SJCRH30 (cell line): ENCODE measurements around the gene KNDC1. TPM values are rescaled to one million over a fixed set of nuclear protein-coding genes. Genes with fewer than 3 reads are reported as not detected.

Experiments used
- DNase-seq, 2 experiments: peaks; one replicate each; pipeline ENCODE4 v3.0.0-alpha.2; 2015 to 2020
- H3K27ac ChIP-seq: fragments of 250-450 bp; sonication (Bioruptor Pico); 2 replicates; pipeline ENCODE4 v1.5.1; 2020; ENCODE audit warnings: mild to moderate bottlenecking, moderate library complexity
- H3K27me3 ChIP-seq: fragments of 250-450 bp; sonication (Bioruptor Pico); 2 replicates; pipeline ENCODE4 v1.5.1; 2020; ENCODE audit warnings: mild to moderate bottlenecking, moderate library complexity
- H3K36me3 ChIP-seq: fragments of 250-450 bp; sonication (Bioruptor Pico); 2 replicates; pipeline ENCODE4 v1.5.1; 2020; ENCODE audit warnings: mild to moderate bottlenecking, moderate library complexity
- H3K4me1 ChIP-seq: fragments of 250-450 bp; sonication (Bioruptor Pico); 2 replicates; pipeline ENCODE4 v1.5.1; 2020; ENCODE audit warnings: mild to moderate bottlenecking, moderate library complexity
- H3K4me3 ChIP-seq: fragments of 250-450 bp; sonication (Bioruptor Pico); 2 replicates; pipeline ENCODE4 v1.5.1; 2020; ENCODE audit warnings: mild to moderate bottlenecking, moderate library complexity
- H3K9me3 ChIP-seq: fragments of 250-450 bp; sonication (Bioruptor Pico); replicated peaks from 2 replicates; pipeline ENCODE4 v1.5.1; 2020; ENCODE audit warnings: mild to moderate bottlenecking, moderate library complexity
- total RNA-seq: library from RNA; depleted of rRNA; stranded (reverse); fragments of >200 nt; shearing (Covaris generic); gene quantifications from 2 replicates; pipeline ENCODE4 v1.2.3, GENCODE V29; 2014

The KNDC1 gene
- total RNA-seq, 1 experiment from 2014 or later: 1.1 TPM

GRCh38 chr10:133201948-133202725, 42.1 kb downstream of the KNDC1 start:
- Histone ChIP-seq H3K4me3 (no peak overlapping the region), H3K4me1 (no peaks in the 10 kb centered on the region), H3K27me3 (no peaks in the 10 kb centered on the region), H3K9me3 (no peaks in the 10 kb centered on the region), H3K36me3 (no peaks in the 10 kb centered on the region), H3K27ac (no peak overlapping the region)
- no peak for DNase-seq

- no peaks in the 10 kb centered on the region for H3K9me3 ChIP-seq
- DNase-seq: no peak
- H3K4me1 ChIP-seq: no peaks in the 10 kb centered on the region
These were observed 43.0 kb downstream of the KNDC1 start for GRCh38 chr10:133202778-133203651.

GRCh38 chr10:133203652-133204195, 43.7 kb downstream of the KNDC1 start:
- no peak overlapping the region for H3K27ac ChIP-seq
- no peaks in the 10 kb centered on the region for H3K4me1 ChIP-seq
- no peak for DNase-seq
- H3K9me3 ChIP-seq: no peaks in the 10 kb centered on the region
- no peak overlapping the region for H3K4me3 ChIP-seq
- no peaks in the 10 kb centered on the region for H3K27me3 ChIP-seq
- H3K36me3 ChIP-seq: no peaks in the 10 kb centered on the region

More at GRCh38 chr10:133202778-133203651, 43.0 kb downstream of the KNDC1 start:
- H3K27ac ChIP-seq: no peak overlapping the region
- no peaks in the 10 kb centered on the region for H3K27me3 ChIP-seq
- H3K36me3 ChIP-seq: no peaks in the 10 kb centered on the region
- H3K4me3 ChIP-seq: no peak overlapping the region

- Histone ChIP-seq H3K36me3 (no peaks in the 10 kb centered on the region), H3K27me3 (no peaks in the 10 kb centered on the region), H3K9me3 (no peaks in the 10 kb centered on the region), H3K4me1 (no peaks in the 10 kb centered on the region), H3K27ac (no peak overlapping the region), H3K4me3 (no peak overlapping the region)
- DNase-seq: no peak
These were observed 44.4 kb downstream of the KNDC1 start for GRCh38 chr10:133204226-133205015.

GRCh38 chr10:133205146-133205545, 45.1 kb downstream of the KNDC1 start:
- Histone ChIP-seq H3K27ac (no peak overlapping the region), H3K4me3 (no peak overlapping the region), H3K9me3 (no peaks in the 10 kb centered on the region), H3K27me3 (no peaks in the 10 kb centered on the region), H3K4me1 (no peaks in the 10 kb centered on the region), H3K36me3 (no peaks in the 10 kb centered on the region)
- DNase-seq: no peak

GRCh38 chr10:133206356-133207040, 46.5 kb downstream of the KNDC1 start:
- H3K27ac ChIP-seq: no peak overlapping the region
- no peaks in the 10 kb centered on the region for H3K36me3 ChIP-seq
- no peak overlapping the region for H3K4me3 ChIP-seq
- no peaks in the 10 kb centered on the region for H3K27me3 ChIP-seq
- H3K9me3 ChIP-seq: no peaks in the 10 kb centered on the region
- no peak for DNase-seq
- H3K4me1 ChIP-seq: no peaks in the 10 kb centered on the region

- no peaks in the 10 kb centered on the region for H3K27me3 ChIP-seq
- no peaks in the 10 kb centered on the region for H3K4me1 ChIP-seq
- DNase-seq: no peak
- no peak overlapping the region for H3K4me3 ChIP-seq
- no peak overlapping the region for H3K27ac ChIP-seq
- no peaks in the 10 kb centered on the region for H3K36me3 ChIP-seq
- H3K9me3 ChIP-seq: no peaks in the 10 kb centered on the region
These were observed 47.1 kb downstream of the KNDC1 start for GRCh38 chr10:133207041-133207600.

- Histone ChIP-seq H3K9me3 (no peaks in the 10 kb centered on the region), H3K27me3 (no peaks in the 10 kb centered on the region), H3K36me3 (no peaks in the 10 kb centered on the region), H3K4me1 (no peaks in the 10 kb centered on the region), H3K27ac (no peak overlapping the region), H3K4me3 (no peak overlapping the region)
- no peak for DNase-seq
These were observed 47.6 kb downstream of the KNDC1 start for GRCh38 chr10:133207627-133208026.

- no peaks in the 10 kb centered on the region for H3K27me3 ChIP-seq
- no peak for DNase-seq
- no peak overlapping the region for H3K4me3 ChIP-seq
- H3K4me1 ChIP-seq: no peaks in the 10 kb centered on the region
- H3K36me3 ChIP-seq: no peaks in the 10 kb centered on the region
- no peaks in the 10 kb centered on the region for H3K9me3 ChIP-seq
- no peak overlapping the region for H3K27ac ChIP-seq
These were observed 48.4 kb downstream of the KNDC1 start for GRCh38 chr10:133208466-133208865.

- no peaks in the 10 kb centered on the region for H3K4me1 ChIP-seq
- H3K27ac ChIP-seq: no peak overlapping the region
- no peaks in the 10 kb centered on the region for H3K9me3 ChIP-seq
- no peak for DNase-seq
- no peaks in the 10 kb centered on the region for H3K27me3 ChIP-seq
- H3K4me3 ChIP-seq: no peak overlapping the region
- H3K36me3 ChIP-seq: no peaks in the 10 kb centered on the region
These were observed 49.1 kb downstream of the KNDC1 start for GRCh38 chr10:133209117-133209516.

- no peak for DNase-seq
- no peaks in the 10 kb centered on the region for H3K36me3 ChIP-seq
- no peak overlapping the region for H3K4me3 ChIP-seq
- no peaks in the 10 kb centered on the region for H3K4me1 ChIP-seq
- H3K27me3 ChIP-seq: no peaks in the 10 kb centered on the region
- H3K9me3 ChIP-seq: no peaks in the 10 kb centered on the region
- no peak overlapping the region for H3K27ac ChIP-seq
These were observed 49.6 kb downstream of the KNDC1 start for GRCh38 chr10:133209641-133210040.

GRCh38 chr10:133210398-133211140, 50.5 kb downstream of the KNDC1 start:
- Histone ChIP-seq H3K4me1 (no peaks in the 10 kb centered on the region), H3K9me3 (no peaks in the 10 kb centered on the region), H3K36me3 (no peaks in the 10 kb centered on the region), H3K27me3 (no peaks in the 10 kb centered on the region), H3K27ac (no peak overlapping the region), H3K4me3 (no peak overlapping the region)
- no peak for DNase-seq

- H3K27ac ChIP-seq: no peak overlapping the region
- H3K4me3 ChIP-seq: no peak overlapping the region
- no peaks in the 10 kb centered on the region for H3K36me3 ChIP-seq
- DNase-seq: no peak
- no peaks in the 10 kb centered on the region for H3K9me3 ChIP-seq
- no peaks in the 10 kb centered on the region for H3K27me3 ChIP-seq
- H3K4me1 ChIP-seq: no peaks in the 10 kb centered on the region
These were observed 51.3 kb downstream of the KNDC1 start for GRCh38 chr10:133211141-133211830.
